ENCODE measurements around the gene CDH11. TPM values are rescaled to one million over a fixed set of nuclear protein-coding genes. Genes with fewer than 3 reads are reported as not detected.
A peak's percentile ranks its signal among the peaks of the same experiment; 100 is the strongest.

Gene CDH11
- total RNA-seq, 4 donors from 2014 or later, result 13.0 to 37.7 (median 27.8) TPM

- Histone ChIP-seq H3K4me3 (replicated peaks in 1 of 3) (no peak overlapping the region), H3K4me1 (peaks cover 0 to 6% of the 10 kb centered on the region in 2 donors), H3K27ac (no peak overlapping the region), H3K36me3 (no peaks in the 10 kb centered on the region), H3K9me3 (no peaks in the 10 kb centered on the region), H3K27me3 (peaks cover 5% of the 10 kb centered on the region)
- 5% methylated on average over 8 of the region's 8 CpGs for WGBS, 2 donors
- intact Hi-C loops (cut with DNase I), result no loop called here
- peak; percentile 47 to 82 (median 60) for TF ChIP-seq CTCF (IDR thresholded peaks at IDR 0.05)
- TF ChIP-seq POLR2A (IDR thresholded peaks at IDR 0.05), result no peak
- peak; percentile 39 to 51 for DNase-seq
Measured at GRCh38 chr16:65117811-65118448, 3.9 kb downstream of the CDH11 start.

- 82 to 83% methylated on average over 5 of the region's 5 CpGs for WGBS, 2 donors
- H3K27me3 ChIP-seq, result no peaks in the 10 kb centered on the region
- H3K4me3 ChIP-seq (replicated peaks in 1 of 3), result no peak overlapping the region
- H3K36me3 ChIP-seq, result no peaks in the 10 kb centered on the region
- intact Hi-C loops (cut with DNase I), result no loop called here
- peaks cover 0 to 3% of the 10 kb centered on the region in 2 donors for H3K4me1 ChIP-seq
- DNase-seq, result no peak
- no peak for TF ChIP-seq POLR2A (IDR thresholded peaks at IDR 0.05)
- TF ChIP-seq CTCF (IDR thresholded peaks at IDR 0.05), result no peak
- H3K9me3 ChIP-seq, result no peaks in the 10 kb centered on the region
- no peak overlapping the region for H3K27ac ChIP-seq
Measured at GRCh38 chr16:65116818-65117430, 4.9 kb downstream of the CDH11 start.

- 59 to 61% methylated on average over 4 of the region's 4 CpGs for WGBS, 2 donors
- Histone ChIP-seq H3K27me3 (no peaks in the 10 kb centered on the region), H3K36me3 (no peaks in the 10 kb centered on the region), H3K4me3 (replicated peaks in 1 of 3) (no peak overlapping the region), H3K9me3 (no peaks in the 10 kb centered on the region), H3K4me1 (no peaks in the 10 kb centered on the region), H3K27ac (no peak overlapping the region)
- no peak for TF ChIP-seq POLR2A (IDR thresholded peaks at IDR 0.05)
- TF ChIP-seq CTCF (IDR thresholded peaks at IDR 0.05), result no peak
- no peak for DNase-seq
- intact Hi-C loops (cut with DNase I), result no loop called here
Measured at GRCh38 chr16:65116216-65116615, 5.6 kb downstream of the CDH11 start.

- 86 to 88% methylated on average over 9 of the region's 9 CpGs for WGBS, 2 donors
- DNase-seq, result no peak
- TF ChIP-seq POLR2A (IDR thresholded peaks at IDR 0.05), result no peak
- TF ChIP-seq CTCF (IDR thresholded peaks at IDR 0.05), result no peak
- H3K36me3 ChIP-seq, result no peaks in the 10 kb centered on the region
- no peaks in the 10 kb centered on the region for H3K27me3 ChIP-seq
- no peak overlapping the region for H3K4me3 ChIP-seq (replicated peaks in 1 of 3)
- intact Hi-C loops (cut with DNase I), result no loop called here
- H3K27ac ChIP-seq, result no peak overlapping the region
- H3K4me1 ChIP-seq, result no peaks in the 10 kb centered on the region
- no peaks in the 10 kb centered on the region for H3K9me3 ChIP-seq
Measured at GRCh38 chr16:65114527-65114926, 7.3 kb downstream of the CDH11 start.

GRCh38 chr16:65113441-65113840 is 8.4 kb downstream of the CDH11 start:
- H3K9me3 ChIP-seq, result no peaks in the 10 kb centered on the region
- intact Hi-C loops (cut with DNase I), result no loop called here
- H3K27me3 ChIP-seq, result no peaks in the 10 kb centered on the region
- H3K4me1 ChIP-seq, result no peaks in the 10 kb centered on the region
- TF ChIP-seq POLR2A (IDR thresholded peaks at IDR 0.05), result no peak
- no peaks in the 10 kb centered on the region for H3K36me3 ChIP-seq
- H3K4me3 ChIP-seq (replicated peaks in 1 of 3), result no peak overlapping the region
- no peak for DNase-seq
- no peak overlapping the region for H3K27ac ChIP-seq
- WGBS, 2 donors, result 94 to 95% methylated on average over 5 of the region's 5 CpGs

Data from thyroid gland (tissue), 4 donors.